Left lung (tissue), 10 donors: ENCODE data around the gene DHX40. TPM values are rescaled to one million over a fixed set of nuclear protein-coding genes. Genes with fewer than 3 reads are reported as not detected.
A peak's percentile ranks its signal among the peaks of the same experiment; 100 is the strongest.
"Not testable (repeated sequence)": the region's sequence is repeated elsewhere in the genome, so short reads cannot be mapped to it uniquely, and the experiment has no call there.

ENCODE experiments used
- ATAC-seq: fragments of 200-7000 bp; cut with Tn5 transposase; one replicate; pipeline ENCODE4 v1.9.1; 2020; ENCODE audit warnings: moderate library complexity
- DNase-seq, 4 donors: peaks; one replicate each; pipeline ENCODE4 v3.0.0-alpha.2; 2013 to 2020
- H3K27ac ChIP-seq, 2 donors: fragments of 200-600 bp; sonication (generic) in 1 of 2; one replicate each; pipeline versions ENCODE4 v1.5.0 to v1.8.0; 2020 to 2021
- H3K27me3 ChIP-seq, 2 donors: fragments of 200-600 bp; sonication (generic) in 1 of 2; one replicate each; pipeline versions ENCODE4 v1.5.0 to v1.8.0; 2020 to 2021
- H3K36me3 ChIP-seq, 2 donors: fragments of 200-600 bp; sonication (generic) in 1 of 2; one replicate each; pipeline versions ENCODE4 v1.5.0 to v1.8.0; 2020 to 2021
- H3K4me1 ChIP-seq, 2 donors: fragments of 200-600 bp; one replicate each; pipeline ENCODE4 v1.8.0; 2021
- H3K4me3 ChIP-seq, 2 donors: fragments of 200-600 bp; sonication (generic) in 1 of 2; one replicate each; pipeline versions ENCODE4 v1.5.0 to v1.8.0; 2020 to 2021; ENCODE audit warnings: mild to moderate bottlenecking in 1 of 2
- H3K9me3 ChIP-seq, 2 donors: fragments of 200-600 bp; sonication (generic) in 1 of 2; one replicate each; pipeline versions ENCODE4 v1.5.0 to v1.8.0; 2020 to 2021
- CTCF ChIP-seq, 2 donors: fragments of 200-600 bp; sonication (generic) in 1 of 2; IDR thresholded peaks; one replicate each; pipeline versions ENCODE4 v1.5.0 to v1.8.0; 2021; ENCODE audit warnings: antibody characterized with exemption in 2 of 2
- intact Hi-C, 2 donors: fragments of 100-400 bp; cut with DNase I; formaldehyde crosslinking; loops; one replicate each; pipeline versions ENCODE4 v1.11.2 to v1.14.2; 2022
- polyA plus RNA-seq, 6 donors: library from polyadenylated mRNA; unstranded; fragments of 120-200 nt; gene quantifications; one replicate each; pipeline ENCODE4 v1.2.1, GENCODE V29; 2013; ENCODE audit not compliant: insufficient read length in 6 of 6
- total RNA-seq, 2 donors: library from RNA; stranded (reverse); fragmentation: NEBNext Ultra II Directional; extraction: Animal tissue kit (Norgen Biotek cat#: 25700); gene quantifications; one replicate each; pipeline ENCODE4 v1.2.1, GENCODE V29; 2021
- donor health status: DM: no; HTN: yes; CAD: no.
- donor health status: DM: no; HTN: no; CAD: no.

Gene DHX40
- total and polyA plus RNA-seq, 8 donors, result 23.9 to 96.7 (median 74.8) TPM

GRCh38 chr17:59649886-59650285 is 84.5 kb downstream of the DHX40 start:
- no peak overlapping the region for H3K4me3 ChIP-seq
- peaks cover 0 to 18% of the 10 kb centered on the region in 2 donors for H3K4me1 ChIP-seq
- no peaks in the 10 kb centered on the region for H3K9me3 ChIP-seq
- DNase-seq (no peak), ATAC-seq (no peak)
- intact Hi-C loops, result no loop called here
- peaks cover 0 to 100% of the 10 kb centered on the region in 2 donors for H3K36me3 ChIP-seq
- no peak for TF ChIP-seq CTCF (IDR thresholded peaks at IDR 0.05)
- H3K27me3 ChIP-seq, result no peaks in the 10 kb centered on the region
- no peak overlapping the region for H3K27ac ChIP-seq

DNA sequence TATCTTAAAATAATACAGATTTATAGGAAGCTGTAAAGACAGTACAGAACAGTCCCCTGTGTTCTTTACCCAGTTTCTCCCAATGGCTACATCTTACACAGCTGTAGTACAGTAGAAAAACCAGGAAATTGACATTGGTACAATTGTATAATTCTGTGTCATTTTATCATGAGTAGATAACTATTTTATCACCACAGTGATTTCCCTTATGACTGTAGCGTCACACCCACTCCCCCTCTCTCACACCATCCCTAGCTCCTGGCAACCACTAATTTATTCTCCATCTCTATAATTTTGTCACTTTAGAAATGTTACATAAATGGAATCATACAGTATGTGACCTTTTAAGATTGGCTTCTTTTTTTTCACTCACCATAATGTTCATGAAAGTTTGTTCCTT is 85.2 kb downstream of the DHX40 start:
- Histone ChIP-seq H3K4me1 (peaks cover 0 to 18% of the 10 kb centered on the region in 2 donors), H3K4me3 (no peak overlapping the region), H3K9me3 (no peaks in the 10 kb centered on the region), H3K36me3 (peaks cover 0 to 100% of the 10 kb centered on the region in 2 donors), H3K27me3 (no peaks in the 10 kb centered on the region), H3K27ac (no peak overlapping the region)
- intact Hi-C loops, result no loop called here
- DNase-seq (no peak), ATAC-seq (no peak)
- no peak for TF ChIP-seq CTCF (IDR thresholded peaks at IDR 0.05)

DNA sequence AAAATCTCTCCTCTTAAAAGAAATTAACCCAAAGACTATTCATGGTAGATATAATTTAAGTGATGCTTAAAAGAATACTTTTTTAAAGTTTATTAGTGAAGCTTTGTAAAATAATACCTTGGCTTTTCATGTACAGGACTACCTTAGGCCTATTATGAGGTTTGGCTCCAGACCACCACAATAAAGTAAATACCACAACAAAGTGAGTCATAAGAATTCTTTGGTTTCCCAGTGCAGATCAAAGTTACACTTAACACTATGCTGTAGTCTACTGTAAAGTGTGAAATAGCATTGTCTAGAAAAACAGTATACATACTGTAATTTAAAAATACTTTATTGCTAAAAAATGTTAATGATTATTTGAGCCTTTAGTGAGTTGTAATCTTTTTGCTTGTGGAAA is 85.9 kb downstream of the DHX40 start:
- H3K27ac ChIP-seq, result no peak overlapping the region
- intact Hi-C loops, result no loop called here
- H3K36me3 ChIP-seq, result peaks cover 0 to 100% of the 10 kb centered on the region in 2 donors
- H3K4me3 ChIP-seq, result no peak overlapping the region
- no peaks in the 10 kb centered on the region for H3K27me3 ChIP-seq
- DNase-seq, result no peak
- no peaks in the 10 kb centered on the region for H3K9me3 ChIP-seq
- TF ChIP-seq CTCF (IDR thresholded peaks at IDR 0.05), result no peak
- no peak for ATAC-seq
- peaks cover 0 to 18% of the 10 kb centered on the region in 2 donors for H3K4me1 ChIP-seq

- peaks cover 0 to 18% of the 10 kb centered on the region in 2 donors for H3K4me1 ChIP-seq
- no peak overlapping the region for H3K4me3 ChIP-seq
- DNase-seq (no peak), ATAC-seq (no peak)
- intact Hi-C loops, result no loop called here
- peaks cover 0 to 100% of the 10 kb centered on the region in 2 donors for H3K36me3 ChIP-seq
- no peak for TF ChIP-seq CTCF (IDR thresholded peaks at IDR 0.05)
- no peaks in the 10 kb centered on the region for H3K27me3 ChIP-seq
- H3K9me3 ChIP-seq, result no peaks in the 10 kb centered on the region
- H3K27ac ChIP-seq, result no peak overlapping the region
Measured at GRCh38 chr17:59652119-59652518, 86.7 kb downstream of the DHX40 start.

DNA sequence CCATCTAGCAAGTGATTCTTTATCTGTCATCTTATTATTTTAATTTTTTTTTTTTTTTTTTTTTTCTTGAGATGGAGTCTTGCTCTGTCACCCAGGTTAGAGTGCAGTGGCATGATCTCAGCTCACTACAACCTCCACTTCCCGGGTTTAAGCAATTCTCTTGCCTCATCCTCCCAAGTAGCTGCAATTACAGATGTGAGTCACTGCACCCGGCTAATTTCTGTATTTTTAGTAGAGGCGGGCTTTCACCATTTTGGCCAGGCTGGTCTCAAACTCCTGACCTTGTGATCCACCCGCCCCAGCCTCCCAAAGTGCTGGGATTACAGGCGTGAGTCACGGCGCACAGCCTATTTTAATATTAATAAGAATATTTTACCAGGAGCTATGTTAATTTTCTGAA is 91.2 kb downstream of the DHX40 start:
- ATAC-seq, result peak; percentile 33

More for the DNA sequence above, 91.2 kb downstream of the DHX40 start:
- H3K9me3 ChIP-seq, H3K27me3 ChIP-seq, intact Hi-C loops, H3K4me1 ChIP-seq, H3K4me3 ChIP-seq, DNase-seq: not testable (repeated sequence)
- peak overlapping the region in 1 of 2 donors; percentile 25 for H3K27ac ChIP-seq
- peaks cover 0 to 99% of the 10 kb centered on the region in 2 donors for H3K36me3 ChIP-seq

Other genes starting within 250 kb of the DHX40 start
- 10 to 100 TPM; 13.8 to 23.6 TPM for gene YPEL2, start 234.0 kb upstream of the DHX40 start, total RNA-seq
- gene YPEL2, start 234.0 kb upstream of the DHX40 start, polyA plus RNA-seq, result 10 to 100 TPM; 16.8 to 20.4 (median 19.3) TPM
- 100 to 1,000 TPM; 315 to 335 TPM for gene CLTC, start 54.3 kb downstream of the DHX40 start, total RNA-seq
- gene CLTC, start 54.3 kb downstream of the DHX40 start, polyA plus RNA-seq, result 100 to 1,000 TPM; 196 to 257 (median 241) TPM
- 10 to 100 TPM; 15.4 to 23.9 TPM for gene PTRH2, start 141.8 kb downstream of the DHX40 start, total RNA-seq
- 10 to 100 TPM; 18.5 to 24.2 (median 22.3) TPM for gene PTRH2, start 141.8 kb downstream of the DHX40 start, polyA plus RNA-seq
- gene VMP1, start 142.0 kb downstream of the DHX40 start, total RNA-seq, result 100 to 1,000 TPM; 306 to 343 TPM
- gene VMP1, start 142.0 kb downstream of the DHX40 start, polyA plus RNA-seq, result 100 to 1,000 TPM in 5 of 6 donors, 10 to 100 TPM in 1; 98.2 to 154 (median 124) TPM